HepG2 (cell line): ENCODE measurements around the gene NGRN. TPM values are rescaled to one million over a fixed set of nuclear protein-coding genes. Genes with fewer than 3 reads are reported as not detected.

Experiments
- ATAC-seq: fragments of 200-7000 bp; cut with Tn5 transposase; 3 replicates; pipeline ENCODE4 v1.9.1; 2020; ENCODE audit warnings: mild to moderate bottlenecking, moderate library complexity
- BruUV-seq: library from RNA; stranded (reverse); fragments of 400-500 nt; replicated peaks from 2 replicates; lab custom pipeline; 2021; lab: Mats Ljungman, UMichigan
- CTCF ChIA-PET: fragments of 300-600 bp; formaldehyde crosslinking; extraction: SDS; loops from one replicate; lab custom pipeline; 2021; ENCODE audit warnings: low total read pairs, inconsistent platforms, low intra/inter-chr PET ratio; lab: Yijun Ruan, JAX
- POLR2A ChIA-PET: fragments of 350-600 bp; sonication (Branson Sonifier 250); formaldehyde crosslinking; loops from one replicate; lab custom pipeline; 2020; ENCODE audit warnings: antibody characterized with exemption, inconsistent platforms; lab: Yijun Ruan, JAX
- DNase-seq: peaks from one replicate; pipeline ENCODE4 v3.0.0-alpha.2; 2015; ENCODE audit warnings: low spot score
- FAIRE-seq: peaks from 3 replicates; lab custom pipeline; 2011; peaks lifted over from hg19 to GRCh38; lab: Jason Lieb, UNC
- H2AFZ ChIP-seq: one replicate; pipeline ENCODE4 v1.6.1; 2011; ENCODE audit warnings: low read length, inconsistent platforms
- H3K27ac ChIP-seq: fragments of 300-600 bp; 3 replicates; pipeline ENCODE4 v1.8.0; 2011; ENCODE audit warnings: mixed run types, mild to moderate bottlenecking, mixed read lengths, low read length, inconsistent platforms; ENCODE audit not compliant: insufficient read depth; ENCODE audit errors: extremely low read length
- H3K27me3 ChIP-seq, 2 experiments: fragments of 200-600 bp in 1 of 2; 2 replicates in 1 of 2; 3 replicates in 1 of 2; pipeline versions ENCODE4 v1.6.0 to v1.8.0; 2011; ENCODE audit warnings: low read length in 2 of 2, mild to moderate bottlenecking in 2 of 2, moderate library complexity in 2 of 2, inconsistent platforms in 1 of 2; ENCODE audit not compliant: insufficient read depth in 2 of 2, control insufficient read depth in 1 of 2
- H3K36me3 ChIP-seq, 2 experiments: fragments of 200-600 bp in 1 of 2; replicated peaks in 1 of 2; 2 replicates in 1 of 2; 3 replicates in 1 of 2; pipeline versions ENCODE4 v1.5.1 to v1.8.0; 2011; ENCODE audit warnings: low read length in 2 of 2, inconsistent platforms in 1 of 2; ENCODE audit not compliant: insufficient read depth in 2 of 2, control insufficient read depth in 1 of 2
- H3K4me1 ChIP-seq: 2 replicates; pipeline ENCODE4 v1.5.1; 2012; ENCODE audit warnings: low read length, inconsistent platforms; ENCODE audit not compliant: insufficient read depth
- H3K4me2 ChIP-seq: 2 replicates; pipeline ENCODE4 v1.6.0; 2011; ENCODE audit warnings: low read depth, low read length, inconsistent platforms
- H3K4me3 ChIP-seq, 3 experiments: fragments of 200-600 bp in 1 of 3; sonication (generic), shearing (Covaris generic) in 1 of 3; replicated peaks in 1 of 3; 2 replicates each; pipeline ENCODE4 v1.5.1; 2011 to 2016; ENCODE audit warnings: low read length in 3 of 3, inconsistent platforms in 2 of 3, low read depth in 2 of 3, mild to moderate bottlenecking in 2 of 3, control low read depth in 1 of 3, mixed read lengths in 1 of 3; ENCODE audit not compliant: insufficient read depth in 1 of 3
- H3K79me2 ChIP-seq: one replicate; pipeline ENCODE4 v1.6.1; 2011; ENCODE audit warnings: low read length, inconsistent platforms; ENCODE audit not compliant: insufficient read depth
- H3K9ac ChIP-seq: 2 replicates; pipeline ENCODE4 v1.6.0; 2011; ENCODE audit warnings: mild to moderate bottlenecking, low read depth, low read length, inconsistent platforms; ENCODE audit not compliant: insufficient read depth
- H3K9me3 ChIP-seq: 2 replicates; pipeline ENCODE4 v1.5.1; 2012; ENCODE audit warnings: mild to moderate bottlenecking, low read length
- H4K20me1 ChIP-seq: 2 replicates; pipeline ENCODE4 v1.6.0; 2011; ENCODE audit warnings: inconsistent platforms, mild to moderate bottlenecking, low read length, moderate library complexity; ENCODE audit not compliant: insufficient read depth
- NBN ChIP-seq: fragments of 450-650 bp; conservative IDR thresholded peaks from 2 replicates; pipeline ENCODE4 v1.6.1; 2017
- RFXAP ChIP-seq: sonication (generic); formaldehyde crosslinking; IDR thresholded peaks from 2 replicates; pipeline ENCODE4 v1.4.0; 2020; ENCODE audit warnings: missing genetic modification reagents, borderline replicate concordance
- ZIK1 ChIP-seq: sonication (generic); formaldehyde crosslinking; IDR thresholded peaks from 2 replicates; pipeline ENCODE4 v1.5.0; 2020; ENCODE audit warnings: mild to moderate bottlenecking, low read depth, missing genetic modification reagents, borderline replicate concordance
- ZSCAN25 ChIP-seq: sonication (generic); formaldehyde crosslinking; IDR thresholded peaks from 2 replicates; pipeline ENCODE4 v1.8.0; 2022; ENCODE audit warnings: mild to moderate bottlenecking, missing genetic modification reagents
- WGBS: methylation state at CpG from one replicate; pipeline ENCODE4 v1.1.6; 2017; ENCODE audit warnings: low lambda C conversion rate; 5-methylcytosine and 5-hydroxymethylcytosine counted together
- in situ Hi-C: cut with HindIII; loops from 2 replicates; pipeline ENCODE4 v1.10.0; 2017; ENCODE audit warnings: low pct_unique_long_range_greater_than_20kb; ENCODE audit not compliant: extremely low pct_ligation_motif_present
- intact Hi-C: fragments of 100-400 bp; cut with micrococcal nuclease; formaldehyde crosslinking; loops from one replicate; pipeline ENCODE4 v1.10.0; 2022; ENCODE audit not compliant: unreplicated experiment
- polyA plus RNA-seq, 8 experiments: library from polyadenylated mRNA; depleted of rRNA in 3 of 8; stranded (reverse) in 7 of 8; unstranded in 1 of 8; fragments of >200 nt; fragmentation: Illumina TruSeq in 4 of 8; extraction: Trizol in 4 of 8; gene quantifications; 2 replicates each; pipeline versions ENCODE4 v1.2.1 to v1.2.3, GENCODE V29; 2011 to 2016; ENCODE audit warnings: low read depth in 4 of 8, missing spikeins in 1 of 8, mixed read lengths in 1 of 8; ENCODE audit not compliant: insufficient read depth in 1 of 8
- total RNA-seq, 5 experiments: library from RNA; depleted of rRNA; stranded (reverse); fragments of >200 nt; fragmentation: Illumina TruSeq; extraction: Trizol; gene quantifications; 2 replicates each; pipeline ENCODE4 v1.2.3, GENCODE V29; 2016; ENCODE audit warnings: low read depth in 1 of 5
- TF ChIP-seq, protein P1 (sequence below): sonication (generic); formaldehyde crosslinking; IDR thresholded peaks from 2 replicates; pipeline ENCODE4 v1.4.0; 2020; ENCODE audit warnings: mild to moderate bottlenecking, missing genetic modification reagents

The NGRN gene
- total and polyA plus RNA-seq, 2 of the 13 experiments (the other 11 are each of a cell fraction or from before 2014, with no cell fraction given) = 39.8 to 63.7 TPM

GRCh38 chr15:90227336-90227735 is 38.1 kb upstream of the NGRN start:
- Histone ChIP-seq H3K36me3 (peaks cover 21 to 69% of the 10 kb centered on the region in 2 experiments), H3K27ac (no peak overlapping the region), H3K9me3 (no peaks in the 10 kb centered on the region), H3K4me3 (no peak overlapping the region), H3K4me2 (no peak overlapping the region), H2AFZ (no peak overlapping the region), H3K9ac (no peak overlapping the region), H4K20me1 (no peaks in the 10 kb centered on the region), H3K27me3 (no peaks in the 10 kb centered on the region), H3K79me2 (peaks cover 4% of the 10 kb centered on the region), H3K4me1 (peaks cover 12% of the 10 kb centered on the region)
- ATAC-seq = no peak
- intact Hi-C loops (no loop called here), in situ Hi-C loops (no loop called here)
- TF ChIP-seq, protein P1, sequence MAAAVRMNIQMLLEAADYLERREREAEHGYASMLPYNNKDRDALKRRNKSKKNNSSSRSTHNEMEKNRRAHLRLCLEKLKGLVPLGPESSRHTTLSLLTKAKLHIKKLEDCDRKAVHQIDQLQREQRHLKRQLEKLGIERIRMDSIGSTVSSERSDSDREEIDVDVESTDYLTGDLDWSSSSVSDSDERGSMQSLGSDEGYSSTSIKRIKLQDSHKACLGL (CRISPR knock-in tag) = no peak
- TF ChIP-seq ZSCAN25 (CRISPR knock-in tag) (no peak), ZIK1 (CRISPR knock-in tag) (no peak), NBN (no peak)
- 100% methylated on average over 3 of the region's 7 CpGs for WGBS
- no TSS peak for BruUV-seq
- ChIA-PET POLR2A (no interaction called here), CTCF (no interaction called here)
- no peak for DNase-seq
- FAIRE-seq = no peak

DNA sequence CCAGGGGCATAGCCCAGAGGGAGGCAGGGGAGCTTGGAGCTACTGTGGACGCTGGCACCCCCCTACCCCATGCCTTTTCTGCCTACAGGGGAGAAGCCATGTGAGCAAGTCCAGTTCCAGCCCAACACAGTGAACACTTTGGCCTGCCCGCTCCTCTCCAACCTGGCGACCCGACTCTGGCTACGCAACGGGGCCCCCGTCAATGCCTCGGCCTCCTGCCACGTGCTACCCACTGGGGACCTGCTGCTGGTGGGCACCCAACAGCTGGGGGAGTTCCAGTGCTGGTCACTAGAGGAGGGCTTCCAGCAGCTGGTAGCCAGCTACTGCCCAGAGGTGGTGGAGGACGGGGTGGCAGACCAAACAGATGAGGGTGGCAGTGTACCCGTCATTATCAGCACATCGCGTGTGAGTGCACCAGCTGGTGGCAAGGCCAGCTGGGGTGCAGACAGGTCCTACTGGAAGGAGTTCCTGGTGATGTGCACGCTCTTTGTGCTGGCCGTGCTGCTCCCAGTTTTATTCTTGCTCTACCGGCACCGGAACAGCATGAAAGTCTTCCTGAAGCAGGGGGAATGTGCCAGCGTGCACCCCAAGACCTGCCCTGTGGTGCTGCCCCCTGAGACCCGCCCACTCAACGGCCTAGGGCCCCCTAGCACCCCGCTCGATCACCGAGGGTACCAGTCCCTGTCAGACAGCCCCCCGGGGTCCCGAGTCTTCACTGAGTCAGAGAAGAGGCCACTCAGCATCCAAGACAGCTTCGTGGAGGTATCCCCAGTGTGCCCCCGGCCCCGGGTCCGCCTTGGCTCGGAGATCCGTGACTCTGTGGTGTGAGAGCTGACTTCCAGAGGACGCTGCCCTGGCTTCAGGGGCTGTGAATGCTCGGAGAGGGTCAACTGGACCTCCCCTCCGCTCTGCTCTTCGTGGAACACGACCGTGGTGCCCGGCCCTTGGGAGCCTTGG is 37.4 kb upstream of the NGRN start:
- CTCF ChIA-PET = no interaction called here
- peaks cover 18% of the 10 kb centered on the region for H3K4me1 ChIP-seq
- FAIRE-seq = no peak
- no peaks in the 10 kb centered on the region for H3K27me3 ChIP-seq
- POLR2A ChIA-PET = interaction anchor here (1.0 kb wide), 1 partner anchor 13 kb away, joined by 3 read pairs; no protein-coding TSS in a partner anchor
- 92% methylated on average over 16 of the region's 38 CpGs for WGBS
- no peak for ATAC-seq
- peaks cover 20 to 67% of the 10 kb centered on the region in 2 experiments for H3K36me3 ChIP-seq
- BruUV-seq = no TSS peak
- H3K4me3 ChIP-seq = no peak overlapping the region
- no peaks in the 10 kb centered on the region for H3K9me3 ChIP-seq
- H3K79me2 ChIP-seq = peaks cover 8% of the 10 kb centered on the region
- no peak for TF ChIP-seq RFXAP
- H2AFZ ChIP-seq = no peak overlapping the region
- in situ Hi-C loops = no loop called here
- H4K20me1 ChIP-seq = no peaks in the 10 kb centered on the region
- no peak overlapping the region for H3K9ac ChIP-seq
- no peak overlapping the region for H3K4me2 ChIP-seq
- no peak for DNase-seq
- H3K27ac ChIP-seq = no peak overlapping the region
- intact Hi-C loops = no loop called here
